SK-MEL-5 (cell line): Measurements from ENCODE around the gene ASPG. TPM values are rescaled to one million over a fixed set of nuclear protein-coding genes. Genes with fewer than 3 reads are reported as not detected.

Source experiments
- DNase-seq: peaks from one replicate; pipeline ENCODE4 v3.0.0-alpha.2; 2016; ENCODE audit warnings: low read depth, low spot score
- in situ Hi-C: cut with HindIII; loops from 2 replicates; pipeline ENCODE4 v1.10.0; 2016; ENCODE audit warnings: low sequenced_read_pairs, high pct_unique_total_duplicates, low pct_unique_long_range_greater_than_20kb
- total RNA-seq: library from RNA; depleted of rRNA; stranded (reverse); fragments of >200 nt; shearing (Covaris generic); gene quantifications from 2 replicates; pipeline ENCODE4 v1.2.3, GENCODE V29; 2014

Gene ASPG
- total RNA-seq, 1 experiment from 2014 or later, result 1.3 TPM

DNA sequence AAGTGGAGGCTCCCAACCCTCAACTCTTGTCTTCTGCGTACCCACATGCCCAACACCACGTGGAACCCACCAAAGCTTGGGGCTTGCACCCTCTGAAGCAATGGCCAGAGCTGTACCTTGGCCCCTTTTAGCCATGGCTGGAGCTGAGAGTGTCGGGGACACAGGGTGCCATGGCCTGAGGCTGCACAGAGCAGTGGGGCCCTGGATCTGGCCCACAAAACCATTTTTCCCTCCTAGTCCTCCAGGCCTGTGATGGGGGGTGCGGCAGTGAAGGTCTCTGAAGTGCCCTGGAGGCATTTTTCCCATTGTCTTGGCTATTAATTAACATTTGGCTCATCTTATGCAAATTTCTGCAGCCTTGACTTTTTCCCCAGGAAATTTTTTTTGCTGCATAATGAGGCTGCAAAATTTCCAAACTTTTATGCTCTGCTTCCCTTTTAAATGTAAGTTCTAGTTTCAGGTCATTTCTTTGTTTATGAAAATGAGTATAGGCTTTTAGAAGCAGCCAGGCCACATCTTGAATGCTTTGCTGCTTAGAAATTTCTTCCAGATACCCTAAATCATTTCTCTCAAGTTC lies 18.7 kb upstream of the ASPG start:
- in situ Hi-C loops, result no loop called here
- DNase-seq, result no peak

- no peak for DNase-seq
- in situ Hi-C loops, result no loop called here
These were observed 16.0 kb upstream of the ASPG start for GRCh38 chr14:104069541-104069940.

GRCh38 chr14:104072586-104072985 lies 12.9 kb upstream of the ASPG start:
- no peak for DNase-seq
- in situ Hi-C loops, result no loop called here

DNA sequence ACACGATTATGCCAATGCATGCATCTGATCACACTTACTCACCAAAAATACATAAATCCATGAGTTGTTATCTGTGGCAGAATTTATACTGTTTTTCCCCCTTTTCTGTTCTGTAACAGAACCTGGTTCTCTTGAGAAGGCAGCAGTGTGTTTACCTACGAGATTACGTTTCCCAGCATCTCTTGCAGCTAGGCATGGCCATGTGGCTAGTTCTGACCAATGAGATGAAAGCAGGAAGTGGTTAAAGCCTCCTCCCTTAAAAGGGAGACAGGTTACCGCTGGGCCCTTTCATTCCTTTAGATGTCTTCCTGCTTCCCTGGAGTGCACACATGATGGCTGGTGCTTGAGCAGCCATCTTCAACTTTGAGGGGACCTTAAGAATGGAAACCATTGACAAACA lies 11.7 kb upstream of the ASPG start:
- DNase-seq, result no peak
- in situ Hi-C loops, result no loop called here

- DNase-seq, result peak; percentile 47
- in situ Hi-C loops, result no loop called here
These were observed 9.9 kb upstream of the ASPG start for GRCh38 chr14:104075530-104076151.

DNA sequence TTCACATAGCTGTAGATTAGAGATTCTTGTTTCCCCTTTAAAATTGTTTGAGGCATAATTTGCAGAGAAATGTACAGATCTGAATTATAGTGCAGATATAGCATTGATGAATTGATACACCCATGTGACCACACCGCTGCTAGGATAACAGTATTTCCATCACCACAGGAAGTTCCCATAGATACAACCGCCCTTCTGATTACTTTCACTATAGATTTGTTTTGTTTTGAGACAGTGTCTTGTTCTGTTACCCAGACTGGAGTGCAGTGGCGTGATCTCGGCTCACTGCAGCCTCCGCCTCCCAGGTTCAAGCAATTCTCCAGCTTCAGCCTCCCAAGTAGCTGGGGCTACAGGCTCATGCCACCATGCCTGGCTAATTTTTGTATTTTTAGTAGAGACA lies 8.8 kb upstream of the ASPG start:
- in situ Hi-C loops, result no loop called here
- no peak for DNase-seq

DNA sequence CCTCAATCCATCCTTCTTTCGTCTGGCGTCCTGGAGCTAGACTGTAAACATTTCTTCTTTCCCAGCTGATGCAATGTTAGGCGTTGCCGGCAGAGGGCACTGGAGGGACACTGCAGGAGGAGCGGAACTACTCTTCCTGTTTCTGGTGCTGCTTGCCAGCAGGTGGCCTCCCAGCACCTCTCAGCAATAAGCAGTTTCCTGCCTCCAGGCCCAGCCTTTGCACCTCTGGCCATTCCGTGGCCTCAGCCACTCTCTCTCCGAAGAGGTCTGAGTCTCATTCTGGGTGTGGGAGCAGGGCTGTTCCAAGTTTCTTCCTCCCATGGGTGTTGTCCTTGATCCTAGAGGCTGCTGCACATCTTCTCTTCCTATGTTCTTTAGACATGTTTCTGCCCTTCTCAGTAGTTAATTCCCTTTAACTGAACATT lies 7.5 kb upstream of the ASPG start:
- in situ Hi-C loops, result no loop called here
- peak; percentile 94 for DNase-seq

GRCh38 chr14:104080376-104081260 lies 4.9 kb upstream of the ASPG start:
- in situ Hi-C loops, result no loop called here
- DNase-seq, result no peak

- in situ Hi-C loops, result no loop called here
- DNase-seq, result no peak
These were observed 4.2 kb upstream of the ASPG start for GRCh38 chr14:104081261-104081835.

DNA sequence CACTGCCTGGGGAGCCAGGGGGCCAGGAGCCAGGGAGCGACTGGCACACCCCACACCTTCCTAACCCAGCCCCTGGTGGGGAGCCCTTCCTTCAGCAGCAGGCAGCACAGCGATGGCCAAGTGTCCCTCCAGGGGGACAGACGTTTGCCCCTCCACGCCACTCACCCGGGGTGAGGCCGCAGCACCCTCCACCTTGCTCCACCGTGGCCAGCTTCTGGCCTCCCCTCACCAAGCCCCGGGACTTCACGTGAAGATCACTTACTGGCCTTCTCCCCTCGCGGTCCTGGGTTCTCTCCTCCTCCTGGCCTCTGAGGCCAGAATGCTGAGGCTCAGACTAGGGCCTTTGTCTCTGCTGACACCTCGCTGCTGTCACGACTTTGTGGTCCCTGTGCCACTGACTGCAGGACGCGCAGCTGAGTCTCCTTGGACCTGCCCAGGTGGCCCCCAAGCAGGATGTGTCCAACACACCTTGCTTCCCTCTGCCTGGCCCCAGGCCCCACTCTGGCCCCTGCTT lies 3.5 kb upstream of the ASPG start:
- in situ Hi-C loops, result no loop called here
- DNase-seq, result no peak

DNA sequence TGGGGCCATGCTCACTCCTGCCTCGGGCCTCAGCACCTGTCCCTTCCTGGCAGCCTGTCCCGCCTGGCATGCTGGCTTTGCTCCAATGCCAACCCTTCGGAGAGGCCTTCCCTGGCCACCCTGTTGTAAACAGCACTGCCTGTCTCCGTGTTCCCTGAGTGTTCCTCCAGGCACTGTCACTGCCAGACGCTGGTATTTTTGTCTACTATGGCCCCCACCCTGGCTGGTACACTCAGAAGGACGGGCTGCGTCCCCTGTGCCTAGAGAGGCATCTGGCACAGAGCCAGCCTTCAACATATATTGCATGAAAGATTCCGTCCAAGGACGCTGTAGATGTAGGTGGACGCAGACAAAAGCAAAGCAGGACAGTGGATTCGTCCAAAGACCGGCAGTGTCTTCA lies 2.7 kb upstream of the ASPG start:
- in situ Hi-C loops, result no loop called here
- DNase-seq, result no peak

GRCh38 chr14:104084251-104085002 lies 1.1 kb upstream of the ASPG start:
- DNase-seq, result no peak
- in situ Hi-C loops, result no loop called here

- no peak for DNase-seq
- in situ Hi-C loops, result no loop called here
These were observed 345 bp downstream of the ASPG start for GRCh38 chr14:104085889-104086201.

DNA sequence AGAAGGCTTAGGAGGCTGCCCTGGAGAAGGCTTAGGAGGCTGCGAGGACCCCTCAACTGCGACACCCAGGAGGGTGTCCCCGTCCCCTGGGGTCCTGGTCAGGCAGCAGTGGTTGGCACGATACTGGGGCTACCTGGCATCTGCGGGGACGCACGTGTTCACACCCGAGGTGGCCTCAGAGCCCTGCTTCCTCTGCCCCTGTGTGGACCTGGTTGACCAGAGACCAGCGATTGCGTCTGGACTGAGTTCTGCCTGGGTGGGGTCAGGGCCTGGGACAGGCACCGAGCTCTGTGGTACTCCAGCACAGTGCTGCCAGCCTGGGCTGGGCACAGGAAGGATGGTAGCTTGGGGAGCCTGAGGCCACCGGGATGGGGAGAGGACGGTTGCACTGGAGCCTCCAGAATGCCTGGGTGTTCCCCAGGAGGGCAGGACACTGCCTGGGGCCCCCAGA lies 735 bp downstream of the ASPG start:
- in situ Hi-C loops, result no loop called here
- no peak for DNase-seq

DNA sequence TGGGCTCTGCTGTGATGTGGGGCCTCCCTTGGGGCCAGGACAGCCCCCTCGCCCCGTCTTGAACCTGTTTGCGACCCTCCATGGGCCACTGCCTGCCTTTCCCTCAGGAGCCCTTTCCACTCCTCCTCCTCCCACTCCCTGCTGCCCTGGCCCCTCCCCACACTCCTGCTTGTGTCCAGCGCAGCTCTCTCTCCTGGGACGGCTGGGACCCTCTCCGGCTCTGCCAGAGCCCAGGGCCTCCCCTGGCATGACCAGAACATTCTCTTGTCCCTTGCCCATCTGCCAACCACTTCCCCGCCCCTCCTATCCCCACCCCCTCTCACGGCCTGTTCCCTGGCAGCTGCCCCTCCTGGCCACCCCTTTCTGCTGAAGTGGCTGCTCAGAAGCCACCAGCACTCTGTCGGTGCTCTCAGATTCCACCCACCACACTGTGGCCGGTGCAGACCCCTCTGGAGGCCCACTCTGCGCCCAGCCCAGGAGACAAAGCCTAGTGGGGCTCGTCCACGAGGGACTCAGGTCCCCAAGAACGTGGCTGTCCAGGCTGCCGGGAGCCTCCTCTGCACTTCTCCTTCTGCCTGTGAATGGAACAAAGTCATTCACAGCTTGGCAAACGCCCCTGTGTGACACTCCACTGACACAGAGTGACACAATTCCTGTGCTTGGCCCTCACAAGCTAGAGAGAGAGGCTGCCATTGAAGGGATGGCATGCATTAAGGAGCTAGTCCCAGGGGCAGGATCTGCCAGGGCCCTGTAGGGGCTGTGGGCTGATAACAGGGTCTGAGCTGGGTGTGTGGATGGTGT lies 1.4 kb downstream of the ASPG start:
- in situ Hi-C loops, result no loop called here
- DNase-seq, result no peak

DNA sequence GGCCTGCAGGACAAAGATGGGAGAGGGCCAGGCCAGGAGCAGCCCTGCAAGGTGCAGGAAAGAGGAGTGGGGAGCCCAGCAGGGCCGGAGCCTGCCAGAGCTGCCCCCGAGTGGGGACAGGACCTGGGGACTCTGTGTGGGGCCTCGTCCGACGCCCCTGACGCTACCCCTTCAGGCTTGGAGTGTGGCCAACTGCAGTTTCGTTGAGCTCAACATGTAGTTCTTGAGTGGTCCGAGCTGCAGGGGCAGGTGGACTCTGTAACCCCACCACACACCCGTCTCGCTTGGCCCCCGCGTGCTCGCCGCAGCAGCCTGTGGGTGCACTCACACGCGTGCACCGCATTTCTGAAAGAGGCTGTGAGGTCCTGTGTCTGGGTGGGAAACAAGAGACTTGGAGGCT lies 2.0 kb downstream of the ASPG start:
- DNase-seq, result no peak
- in situ Hi-C loops, result no loop called here
